SH-SY5Y (cell line): ENCODE data around the gene SLX4.

ENCODE experiments used
- GATA2 ChIP-seq: IDR thresholded peaks from 2 replicates; pipeline ENCODE4 v1.6.1; 2011; ENCODE audit warnings: mild to moderate bottlenecking, low read depth, low read length
- GATA3 ChIP-seq: IDR thresholded peaks from 2 replicates; pipeline ENCODE4 v1.6.1; 2011; ENCODE audit warnings: low read depth, mild to moderate bottlenecking, low read length, moderate library complexity

- TF ChIP-seq GATA3 (no peak), GATA2 (no peak)
Observed at GRCh38 chr16:3618769-3619141, 7.3 kb upstream of the SLX4 start.
